ENCODE measurements around the gene PRR15L. TPM values are rescaled to one million over a fixed set of nuclear protein-coding genes. Genes with fewer than 3 reads are reported as not detected.
"Not testable (repeated sequence)": the region's sequence is repeated elsewhere in the genome, so short reads cannot be mapped to it uniquely, and the experiment has no call there.

Gene PRR15L, protein sequence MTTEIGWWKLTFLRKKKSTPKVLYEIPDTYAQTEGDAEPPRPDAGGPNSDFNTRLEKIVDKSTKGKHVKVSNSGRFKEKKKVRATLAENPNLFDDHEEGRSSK
- not detected in 2 replicates for total RNA-seq (2014; rRNA removed; shearing (Covaris generic))

GRCh38 chr17:47957591-47958490 is at the start of gene PRR15L:
TSS of gene PRR15L (minus strand) at chr17:47957883. CDS start at chr17:47953234, 4,649 bp downstream.
- no peak within 1 kb of the TSS for H3K27ac ChIP-seq
- no peaks in the 10 kb centered on the region for H3K36me3 ChIP-seq
- no peak within 1 kb of the TSS for H3K4me3 ChIP-seq
- H3K4me1 ChIP-seq = no peaks in the 10 kb centered on the region; the same call in 1 of the 2 replicates
- DNase-seq = no peak
- peaks cover 9% of the 10 kb centered on the region for H3K27me3 ChIP-seq
- H3K9me3 ChIP-seq (replicated peaks) = no peaks in the 10 kb centered on the region

- Histone ChIP-seq H3K27me3 (no peaks in the 10 kb centered on the region), H3K9me3 (replicated peaks) (no peaks in the 10 kb centered on the region), H3K4me1 (peaks cover 41% of the 10 kb centered on the region), H3K4me3 (no peak overlapping the region), H3K27ac (no peak overlapping the region), H3K36me3 (no peaks in the 10 kb centered on the region)
- DNase-seq = no peak
Observed at GRCh38 chr17:48006936-48007709, 49.4 kb upstream of the PRR15L start.

DNA sequence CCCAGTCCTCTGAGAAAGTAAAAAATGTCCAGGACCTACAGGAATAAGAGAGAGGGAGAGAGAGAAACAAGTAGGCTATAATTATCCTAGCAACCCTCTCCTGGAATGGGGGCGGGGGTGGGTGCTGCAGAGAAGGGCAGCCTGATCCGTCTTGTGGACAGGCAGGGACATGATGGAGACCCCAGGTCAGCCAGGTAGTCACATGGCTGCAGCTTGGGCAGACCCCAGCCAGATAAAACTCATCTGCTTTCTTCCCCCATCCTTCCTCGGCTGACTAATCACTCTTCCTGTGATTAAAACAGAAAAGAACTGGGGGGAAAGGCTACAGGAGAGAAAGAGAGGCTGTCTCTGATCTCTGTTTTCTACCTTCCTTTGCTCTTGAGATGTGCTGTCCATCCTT is 47.3 kb upstream of the PRR15L start:
- Histone ChIP-seq H3K27ac (no peak overlapping the region), H3K27me3 (no peaks in the 10 kb centered on the region), H3K36me3 (no peaks in the 10 kb centered on the region), H3K4me3 (no peak overlapping the region), H3K9me3 (replicated peaks) (no peaks in the 10 kb centered on the region), H3K4me1 (peaks cover 50% of the 10 kb centered on the region)
- no peak for DNase-seq

- Histone ChIP-seq H3K4me3 (no peak overlapping the region), H3K27me3 (no peaks in the 10 kb centered on the region), H3K4me1 (peaks cover 50% of the 10 kb centered on the region), H3K9me3 (replicated peaks) (no peaks in the 10 kb centered on the region), H3K27ac (peak overlapping the region; percentile 98), H3K36me3 (no peaks in the 10 kb centered on the region)
- peak; percentile 58 to 75 for DNase-seq
Observed at GRCh38 chr17:48003417-48004151, 45.9 kb upstream of the PRR15L start.

- Histone ChIP-seq H3K9me3 (replicated peaks) (no peaks in the 10 kb centered on the region), H3K27ac (peak overlapping the region; percentile 98), H3K27me3 (no peaks in the 10 kb centered on the region), H3K36me3 (no peaks in the 10 kb centered on the region), H3K4me1 (peaks cover 52% of the 10 kb centered on the region), H3K4me3 (peak overlapping the region; percentile 3)
- peak; percentile 76 to 80 for DNase-seq
Observed at GRCh38 chr17:48002916-48003416, 45.3 kb upstream of the PRR15L start.

GRCh38 chr17:48002266-48002915 is 44.7 kb upstream of the PRR15L start:
- H3K4me1 ChIP-seq = peaks cover 58% of the 10 kb centered on the region
- H3K9me3 ChIP-seq (replicated peaks) = no peaks in the 10 kb centered on the region
- H3K36me3 ChIP-seq = no peaks in the 10 kb centered on the region
- peak; percentile 77 to 92 for DNase-seq
- peak overlapping the region; percentile 98 for H3K27ac ChIP-seq
- no peaks in the 10 kb centered on the region for H3K27me3 ChIP-seq
- peak overlapping the region; percentile 3 for H3K4me3 ChIP-seq

- not testable (repeated sequence) for H3K36me3 ChIP-seq; H3K4me3 ChIP-seq; DNase-seq; H3K27me3 ChIP-seq; H3K9me3 ChIP-seq (replicated peaks)
- Histone ChIP-seq H3K4me1 (peaks cover 61% of the 10 kb centered on the region), H3K27ac (peak overlapping the region; percentile 98)
Observed at GRCh38 chr17:48001657-48002056, 44.0 kb upstream of the PRR15L start.

DNA sequence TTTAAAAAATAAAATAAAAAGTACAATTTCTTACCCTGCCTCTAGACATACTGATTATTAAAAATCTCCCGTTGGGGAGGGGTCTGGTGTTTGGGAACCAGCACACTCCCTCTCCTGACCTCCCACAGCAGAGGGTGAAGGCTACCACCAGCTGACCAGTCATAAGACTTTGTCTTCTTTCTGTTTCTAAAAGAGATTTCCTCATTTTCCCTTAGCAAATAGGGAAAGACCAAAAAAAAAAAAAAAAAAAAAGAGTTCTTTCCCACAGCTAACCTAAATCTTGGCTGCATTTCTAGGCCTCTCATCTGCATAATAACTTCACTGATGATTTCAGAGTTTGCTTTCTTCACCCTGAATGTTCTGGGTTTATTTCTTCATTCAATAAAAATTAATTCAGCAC is 43.5 kb upstream of the PRR15L start:
- H3K27me3 ChIP-seq = no peaks in the 10 kb centered on the region
- H3K36me3 ChIP-seq = no peaks in the 10 kb centered on the region
- peaks cover 59% of the 10 kb centered on the region for H3K4me1 ChIP-seq
- H3K4me3 ChIP-seq = no peak overlapping the region
- no peak for DNase-seq
- H3K9me3 ChIP-seq (replicated peaks) = no peaks in the 10 kb centered on the region
- H3K27ac ChIP-seq = peak overlapping the region; percentile 98; the same call in 1 of the 2 replicates

DNA sequence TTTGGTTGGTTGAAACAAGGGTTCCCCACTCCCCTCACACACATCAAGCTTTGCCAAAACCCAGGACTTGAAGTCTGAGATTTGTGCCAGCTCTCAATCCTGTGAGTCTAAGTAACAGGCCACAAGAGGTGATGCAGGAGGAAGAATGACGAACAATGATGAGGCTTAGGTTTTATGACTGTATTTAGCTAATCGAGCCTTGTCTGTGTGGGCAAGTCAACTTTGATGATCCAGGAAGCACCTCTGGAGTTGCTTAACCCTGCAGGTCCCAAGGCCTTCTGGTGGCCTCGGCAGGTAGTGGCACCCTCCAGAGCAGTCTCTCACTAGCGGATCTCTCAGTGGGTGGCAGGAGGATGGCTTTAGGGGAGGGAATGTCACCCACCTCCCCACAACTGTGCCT is 41.9 kb upstream of the PRR15L start:
- no peaks in the 10 kb centered on the region for H3K9me3 ChIP-seq (replicated peaks)
- H3K27me3 ChIP-seq = no peaks in the 10 kb centered on the region
- no peaks in the 10 kb centered on the region for H3K36me3 ChIP-seq
- no peak for DNase-seq
- H3K27ac ChIP-seq = no peak overlapping the region
- H3K4me1 ChIP-seq = peaks cover 43% of the 10 kb centered on the region
- H3K4me3 ChIP-seq = no peak overlapping the region

DNA sequence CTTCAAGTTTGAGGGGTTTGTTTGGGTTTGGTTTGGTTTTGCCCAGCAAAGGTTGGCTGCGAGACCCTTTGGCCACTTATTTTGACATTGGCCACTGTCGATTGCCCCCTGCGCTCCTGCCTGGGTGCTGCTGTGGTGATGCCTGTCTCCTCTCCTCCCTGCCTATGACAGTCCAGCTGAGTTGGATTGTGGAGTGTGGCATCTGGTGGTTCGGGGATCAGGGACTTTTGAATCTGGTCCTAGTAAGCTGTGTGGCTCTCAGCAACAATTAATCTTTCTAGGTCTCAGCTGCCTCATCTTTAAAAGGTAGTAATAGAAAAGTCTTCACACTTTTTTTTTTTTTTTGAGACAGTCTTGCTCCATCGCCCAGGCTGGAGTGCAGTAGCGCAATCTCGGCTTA is 40.4 kb upstream of the PRR15L start:
- Histone ChIP-seq H3K9me3 (replicated peaks) (no peaks in the 10 kb centered on the region), H3K4me3 (no peak overlapping the region), H3K27me3 (no peaks in the 10 kb centered on the region), H3K4me1 (peaks cover 30% of the 10 kb centered on the region), H3K36me3 (no peaks in the 10 kb centered on the region), H3K27ac (peak overlapping the region; percentile 59)
- no peak for DNase-seq

- Histone ChIP-seq H3K4me3 (no peak overlapping the region), H3K9me3 (replicated peaks) (no peaks in the 10 kb centered on the region), H3K36me3 (no peaks in the 10 kb centered on the region), H3K4me1 (peaks cover 31% of the 10 kb centered on the region), H3K27ac (peak overlapping the region; percentile 59), H3K27me3 (no peaks in the 10 kb centered on the region)
- DNase-seq = peak; percentile 50 to 75
Observed at GRCh38 chr17:47997586-47997985, 39.9 kb upstream of the PRR15L start.

DNA sequence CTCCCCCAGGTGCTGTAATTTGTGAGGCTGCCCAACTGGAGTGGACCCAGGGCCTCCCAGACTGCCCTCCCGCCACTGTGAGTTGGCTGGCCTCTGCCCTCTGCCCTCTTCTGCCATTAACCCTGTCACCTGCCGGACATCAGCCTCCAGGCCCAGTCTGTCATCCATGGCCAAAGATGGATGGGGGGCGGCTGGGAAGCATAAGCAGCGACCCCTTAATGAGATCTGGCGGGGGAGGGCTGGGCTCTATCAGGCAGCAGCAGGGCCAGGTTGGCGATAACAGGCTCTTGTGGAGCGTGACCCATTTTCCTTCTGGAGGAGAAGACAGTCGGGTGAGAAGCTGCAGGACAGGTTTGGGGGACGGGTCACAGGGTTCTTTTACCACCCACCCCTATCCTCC is 38.5 kb upstream of the PRR15L start:
- no peak overlapping the region for H3K27ac ChIP-seq
- no peak for DNase-seq
- peaks cover 32% of the 10 kb centered on the region for H3K4me1 ChIP-seq
- no peaks in the 10 kb centered on the region for H3K36me3 ChIP-seq
- no peaks in the 10 kb centered on the region for H3K27me3 ChIP-seq
- H3K4me3 ChIP-seq = no peak overlapping the region
- no peaks in the 10 kb centered on the region for H3K9me3 ChIP-seq (replicated peaks)

GRCh38 chr17:47995241-47995935 is 37.7 kb upstream of the PRR15L start:
- Histone ChIP-seq H3K9me3 (replicated peaks) (no peaks in the 10 kb centered on the region), H3K4me1 (peaks cover 40% of the 10 kb centered on the region), H3K27ac (no peak overlapping the region), H3K27me3 (no peaks in the 10 kb centered on the region), H3K36me3 (no peaks in the 10 kb centered on the region), H3K4me3 (no peak overlapping the region)
- no peak for DNase-seq

Data from SJCRH30 (cell line).